ENCODE results near the gene RAB10.
"Not testable (repeated sequence)": the region's sequence is repeated elsewhere in the genome, so short reads cannot be mapped to it uniquely, and the experiment has no call there.

RAB10 gene

GRCh38 chr2:26099933-26100332 lies 66.0 kb downstream of the RAB10 start:
- no peak for DNase-seq (ENCODE audit: low read depth)
- TF ChIP-seq CTCF (IDR thresholded peaks at IDR 0.05; ENCODE audit: insufficient read depth, low read depth, low read length, missing control alignments): no peak
- no peak overlapping the region for H3K4me3 ChIP-seq (ENCODE audit: low read depth, low read length)

- no peak for TF ChIP-seq CTCF (IDR thresholded peaks at IDR 0.05; ENCODE audit: insufficient read depth, low read depth, low read length, missing control alignments)
- no peak for DNase-seq (ENCODE audit: low read depth)
- no peak overlapping the region for H3K4me3 ChIP-seq (ENCODE audit: low read depth, low read length)
Measured at GRCh38 chr2:26100384-26100783, 66.5 kb downstream of the RAB10 start.

GRCh38 chr2:26103752-26104151 lies 69.9 kb downstream of the RAB10 start:
- no peak overlapping the region for H3K4me3 ChIP-seq (ENCODE audit: low read depth, low read length)
- DNase-seq (ENCODE audit: low read depth): no peak
- TF ChIP-seq CTCF (IDR thresholded peaks at IDR 0.05; ENCODE audit: insufficient read depth, low read depth, low read length, missing control alignments): no peak

GRCh38 chr2:26108701-26109100 lies 74.8 kb downstream of the RAB10 start:
- DNase-seq (ENCODE audit: low read depth); H3K4me3 ChIP-seq (ENCODE audit: low read depth, low read length): not testable (repeated sequence)

GRCh38 chr2:26112201-26112600 lies 78.3 kb downstream of the RAB10 start:
- TF ChIP-seq CTCF (IDR thresholded peaks at IDR 0.05; ENCODE audit: insufficient read depth, low read depth, low read length, missing control alignments): no peak
- H3K4me3 ChIP-seq (ENCODE audit: low read depth, low read length): no peak overlapping the region
- DNase-seq (ENCODE audit: low read depth): no peak

GRCh38 chr2:26114151-26114550 lies 80.3 kb downstream of the RAB10 start:
- DNase-seq (ENCODE audit: low read depth): no peak
- TF ChIP-seq CTCF (IDR thresholded peaks at IDR 0.05; ENCODE audit: insufficient read depth, low read depth, low read length, missing control alignments): no peak
- no peak overlapping the region for H3K4me3 ChIP-seq (ENCODE audit: low read depth, low read length)

GRCh38 chr2:26118682-26119081 lies 84.8 kb downstream of the RAB10 start:
- DNase-seq (ENCODE audit: low read depth): no peak
- H3K4me3 ChIP-seq (ENCODE audit: low read depth, low read length): no peak overlapping the region
- TF ChIP-seq CTCF (IDR thresholded peaks at IDR 0.05; ENCODE audit: insufficient read depth, low read depth, low read length, missing control alignments): no peak

GRCh38 chr2:26119521-26119920 lies 85.6 kb downstream of the RAB10 start:
- no peak for TF ChIP-seq CTCF (IDR thresholded peaks at IDR 0.05; ENCODE audit: insufficient read depth, low read depth, low read length, missing control alignments)
- no peak overlapping the region for H3K4me3 ChIP-seq (ENCODE audit: low read depth, low read length)
- DNase-seq (ENCODE audit: low read depth): no peak
